Loucy (cell line): ENCODE data around the gene PTPRT.

ENCODE experiments used
- H2AFZ ChIP-seq: fragments of 200-600 bp; sonication (generic); 2 replicates; pipeline ENCODE4 v1.6.0; 2016; ENCODE audit warnings: antibody characterized with exemption, mild to moderate bottlenecking, low read length, moderate library complexity
- H3F3A ChIP-seq: fragments of 200-600 bp; 2 replicates; pipeline ENCODE4 v1.6.0; 2016; ENCODE audit warnings: antibody characterized with exemption, low read depth, mild to moderate bottlenecking
- H3K27me3 ChIP-seq: fragments of 200-600 bp; sonication (generic); 2 replicates; pipeline ENCODE4 v1.6.1; 2014; ENCODE audit warnings: low read length, mild to moderate bottlenecking; ENCODE audit not compliant: insufficient read depth, poor library complexity, severe bottlenecking
- H3K36me3 ChIP-seq: fragments of 200-600 bp; sonication (generic); 2 replicates; pipeline ENCODE4 v1.6.1; 2016; ENCODE audit warnings: low read length; ENCODE audit not compliant: insufficient read depth
- H3K4me1 ChIP-seq: fragments of 200-600 bp; sonication (generic); 2 replicates; pipeline ENCODE4 v1.5.1; 2014; ENCODE audit warnings: low read length, mild to moderate bottlenecking; ENCODE audit not compliant: insufficient read depth, poor library complexity, severe bottlenecking
- H3K4me2 ChIP-seq: fragments of 200-600 bp; sonication (generic); 2 replicates; pipeline ENCODE4 v1.6.0; 2014; ENCODE audit warnings: antibody characterized with exemption, low read length, low read depth, mild to moderate bottlenecking; ENCODE audit not compliant: poor library complexity, severe bottlenecking
- H3K4me3 ChIP-seq: fragments of 200-600 bp; sonication (generic); 2 replicates; pipeline ENCODE4 v1.5.1; 2014; ENCODE audit warnings: low read length, mild to moderate bottlenecking, mixed read lengths; ENCODE audit not compliant: poor library complexity, severe bottlenecking
- H3K79me2 ChIP-seq: fragments of 200-600 bp; sonication (generic); 2 replicates; pipeline ENCODE4 v1.6.1; 2014; ENCODE audit warnings: low read length; ENCODE audit not compliant: insufficient read depth
- H3K9ac ChIP-seq: fragments of 200-600 bp; sonication (generic); 2 replicates; pipeline ENCODE4 v1.6.0; 2014; ENCODE audit warnings: mild to moderate bottlenecking, low read depth, low read length, moderate library complexity; ENCODE audit not compliant: poor library complexity, severe bottlenecking
- H3K9me2 ChIP-seq: fragments of 200-600 bp; sonication (generic); replicated peaks from 2 replicates; pipeline ENCODE4 v1.6.1; 2016; ENCODE audit warnings: low read depth, low read length, mixed read lengths
- H3K9me3 ChIP-seq: fragments of 200-600 bp; sonication (generic); 2 replicates; pipeline ENCODE4 v1.6.1; 2014; ENCODE audit warnings: mild to moderate bottlenecking, antibody characterized with exemption, low read length, low read depth; ENCODE audit not compliant: insufficient read depth
- H4K20me1 ChIP-seq: fragments of 200-600 bp; sonication (generic); 2 replicates; pipeline ENCODE4 v1.6.0; 2014; ENCODE audit warnings: antibody characterized with exemption, low read length, mild to moderate bottlenecking; ENCODE audit not compliant: insufficient read depth, poor library complexity, severe bottlenecking
- EZH2phosphoT487 ChIP-seq: fragments of 200-600 bp; IDR thresholded peaks from 2 replicates; pipeline ENCODE4 v1.6.1; 2018; ENCODE audit warnings: antibody characterized with exemption, mild to moderate bottlenecking, moderate library complexity, borderline replicate concordance
- TF ChIP-seq, protein P1 (sequence below): fragments of 200-600 bp; sonication (generic); conservative IDR thresholded peaks from 2 replicates; pipeline ENCODE4 v1.5.1; 2014; ENCODE audit warnings: mild to moderate bottlenecking, antibody characterized with exemption, low read length

The PTPRT gene

DNA sequence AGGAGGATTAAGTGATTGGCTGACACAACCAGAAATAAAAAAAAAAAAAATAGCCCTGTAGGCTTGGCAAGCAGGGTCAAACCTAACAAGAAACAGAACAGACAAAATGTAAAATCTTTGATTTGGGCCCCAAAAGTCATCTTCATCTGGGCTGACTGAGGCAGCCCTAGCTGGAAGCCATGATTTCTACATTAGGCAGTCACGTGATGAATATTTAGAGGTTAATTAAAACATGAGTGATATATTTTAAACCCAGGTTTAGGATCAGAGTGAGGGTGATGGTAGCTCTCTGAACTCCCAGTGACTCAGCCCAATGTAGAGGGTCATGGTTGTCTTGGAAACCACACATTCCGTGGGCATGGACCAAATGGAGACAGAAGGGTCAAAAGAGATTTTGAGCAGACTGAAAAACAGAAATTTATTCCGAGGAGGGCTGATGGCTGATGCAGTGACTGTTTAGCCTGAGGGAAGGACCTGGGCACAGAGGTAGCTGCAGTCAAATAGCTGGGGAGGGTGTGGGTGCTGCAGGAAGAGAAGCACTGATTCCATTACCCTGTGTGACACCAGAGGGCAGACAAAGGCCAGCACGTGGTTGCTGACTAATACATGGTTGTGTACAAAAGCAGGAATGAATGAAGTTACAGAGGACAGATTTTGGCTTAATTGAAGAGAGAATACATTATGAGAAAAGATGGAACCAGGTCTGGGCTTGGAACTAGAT lies 998.4 kb downstream of the PTPRT start:
- Histone ChIP-seq H3K9me2 (no peaks in the 10 kb centered on the region), H3K4me2 (no peak overlapping the region), H3K36me3 (no peaks in the 10 kb centered on the region), H3K9me3 (no peaks in the 10 kb centered on the region), H3K4me3 (no peak overlapping the region), H3F3A (no peaks in the 10 kb centered on the region), H3K79me2 (no peaks in the 10 kb centered on the region), H4K20me1 (no peaks in the 10 kb centered on the region), H2AFZ (no peak overlapping the region), H3K4me1 (peaks cover 6% of the 10 kb centered on the region), H3K27me3 (no peaks in the 10 kb centered on the region), H3K9ac (no peak overlapping the region)
- TF ChIP-seq, protein P1, sequence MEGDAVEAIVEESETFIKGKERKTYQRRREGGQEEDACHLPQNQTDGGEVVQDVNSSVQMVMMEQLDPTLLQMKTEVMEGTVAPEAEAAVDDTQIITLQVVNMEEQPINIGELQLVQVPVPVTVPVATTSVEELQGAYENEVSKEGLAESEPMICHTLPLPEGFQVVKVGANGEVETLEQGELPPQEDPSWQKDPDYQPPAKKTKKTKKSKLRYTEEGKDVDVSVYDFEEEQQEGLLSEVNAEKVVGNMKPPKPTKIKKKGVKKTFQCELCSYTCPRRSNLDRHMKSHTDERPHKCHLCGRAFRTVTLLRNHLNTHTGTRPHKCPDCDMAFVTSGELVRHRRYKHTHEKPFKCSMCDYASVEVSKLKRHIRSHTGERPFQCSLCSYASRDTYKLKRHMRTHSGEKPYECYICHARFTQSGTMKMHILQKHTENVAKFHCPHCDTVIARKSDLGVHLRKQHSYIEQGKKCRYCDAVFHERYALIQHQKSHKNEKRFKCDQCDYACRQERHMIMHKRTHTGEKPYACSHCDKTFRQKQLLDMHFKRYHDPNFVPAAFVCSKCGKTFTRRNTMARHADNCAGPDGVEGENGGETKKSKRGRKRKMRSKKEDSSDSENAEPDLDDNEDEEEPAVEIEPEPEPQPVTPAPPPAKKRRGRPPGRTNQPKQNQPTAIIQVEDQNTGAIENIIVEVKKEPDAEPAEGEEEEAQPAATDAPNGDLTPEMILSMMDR, result peak; percentile 44
- TF ChIP-seq EZH2phosphoT487, result no peak

DNA sequence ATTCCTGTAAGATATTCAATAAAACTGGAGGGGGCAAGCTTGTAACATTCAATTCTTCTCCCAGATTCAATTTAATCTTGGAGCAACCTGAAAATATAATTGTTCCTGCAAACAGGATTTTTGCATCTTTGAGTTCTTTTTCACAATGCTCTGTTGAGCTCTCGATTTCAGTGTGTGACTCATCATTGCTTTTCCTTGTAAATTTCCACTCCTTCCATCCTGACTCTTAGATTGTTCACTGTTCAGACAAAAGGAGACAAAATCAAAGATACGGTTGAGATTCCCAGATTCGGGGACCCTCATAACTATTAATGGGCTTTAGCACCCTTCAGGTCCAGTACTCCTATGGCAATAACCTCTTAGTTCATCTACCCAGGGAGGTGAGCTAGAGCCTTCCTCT lies 999.6 kb downstream of the PTPRT start:
- H4K20me1 ChIP-seq, result no peaks in the 10 kb centered on the region
- H3K79me2 ChIP-seq, result no peaks in the 10 kb centered on the region
- no peak overlapping the region for H3K4me3 ChIP-seq
- H3K9me3 ChIP-seq, result no peaks in the 10 kb centered on the region
- no peak overlapping the region for H3K9ac ChIP-seq
- TF ChIP-seq, protein P1, result no peak
- H3K27me3 ChIP-seq, result no peaks in the 10 kb centered on the region
- H3F3A ChIP-seq, result no peaks in the 10 kb centered on the region
- H3K9me2 ChIP-seq, result no peaks in the 10 kb centered on the region
- no peaks in the 10 kb centered on the region for H3K36me3 ChIP-seq
- H2AFZ ChIP-seq, result no peak overlapping the region
- no peak overlapping the region for H3K4me2 ChIP-seq
- peaks cover 6% of the 10 kb centered on the region for H3K4me1 ChIP-seq

DNA sequence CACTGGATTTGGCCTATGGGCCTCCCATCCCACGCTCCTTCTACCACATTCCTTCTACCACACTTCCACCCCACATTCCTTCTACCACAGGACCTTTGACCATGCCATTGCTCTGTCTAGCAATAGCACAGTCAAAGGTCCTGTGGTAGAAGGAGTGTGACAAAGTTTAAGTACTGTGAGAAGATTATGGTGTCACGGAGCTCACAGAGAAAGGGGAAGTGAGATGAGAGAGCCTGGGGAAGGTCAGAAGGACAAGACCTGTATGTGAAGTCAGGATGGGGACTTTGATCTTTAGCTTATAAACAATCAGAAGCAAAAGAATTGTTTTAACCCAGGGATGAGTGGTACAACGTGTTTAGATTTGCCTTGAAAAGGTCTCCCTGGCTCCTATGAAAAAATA lies 1003.4 kb downstream of the PTPRT start:
- Histone ChIP-seq H3K4me3 (no peak overlapping the region), H3K4me1 (no peaks in the 10 kb centered on the region), H2AFZ (no peak overlapping the region), H3K9me2 (no peaks in the 10 kb centered on the region), H3K79me2 (no peaks in the 10 kb centered on the region), H3K9me3 (no peaks in the 10 kb centered on the region), H4K20me1 (no peaks in the 10 kb centered on the region), H3K36me3 (no peaks in the 10 kb centered on the region), H3K4me2 (no peak overlapping the region), H3F3A (no peaks in the 10 kb centered on the region), H3K27me3 (no peaks in the 10 kb centered on the region), H3K9ac (no peak overlapping the region)
- TF ChIP-seq, protein P1, result no peak
- no peak for TF ChIP-seq EZH2phosphoT487
